GM18909 (cell line): ENCODE data around the gene OPCML.

Source experiments
- ATAC-seq: cut with Tn5 transposase; IDR thresholded peaks from one replicate; pipeline ENCODE4 v1.9.1; 2021; ENCODE audit warnings: mild to moderate bottlenecking; ENCODE audit not compliant: unreplicated experiment, poor library complexity

Gene OPCML

DNA sequence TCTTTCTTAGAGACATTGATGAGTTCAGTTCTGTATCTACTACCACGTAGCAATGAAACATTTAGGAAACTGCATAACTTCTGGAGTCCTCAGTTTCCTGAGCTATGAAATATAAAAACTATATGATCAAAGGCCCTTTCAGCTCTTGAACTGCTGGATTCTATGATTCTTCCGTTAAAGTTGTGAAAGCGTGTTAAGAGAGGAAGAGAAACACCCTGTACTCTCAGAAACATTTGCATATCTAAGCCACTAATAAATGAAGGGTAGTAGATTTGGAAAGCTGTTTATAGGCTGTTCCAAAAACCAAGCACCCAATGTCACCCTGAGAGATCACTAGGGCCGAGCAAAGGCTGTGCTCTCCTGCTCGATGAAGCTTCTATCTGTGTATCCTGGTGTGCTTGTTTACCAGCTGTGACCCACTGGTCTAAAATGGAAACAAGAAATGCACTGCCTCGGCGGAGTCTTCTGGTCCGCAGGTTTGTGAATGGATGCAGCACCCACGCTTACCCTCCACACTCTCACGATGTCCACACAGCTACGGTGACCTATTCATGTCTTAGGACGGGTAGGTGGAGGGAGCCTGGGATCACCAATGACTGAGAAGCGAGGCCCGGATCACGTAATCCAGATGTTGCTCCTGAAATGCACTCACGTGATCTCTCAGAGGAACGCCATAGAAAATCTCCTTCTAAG, 325.8 kb downstream of the OPCML start:
- no peak for ATAC-seq

GRCh38 chr11:133204158-133204557, 328.1 kb downstream of the OPCML start:
- no peak for ATAC-seq

GRCh38 chr11:133202816-133203215, 329.5 kb downstream of the OPCML start:
- ATAC-seq, result no peak

GRCh38 chr11:133198438-133198837, 333.9 kb downstream of the OPCML start:
- ATAC-seq, result no peak

DNA sequence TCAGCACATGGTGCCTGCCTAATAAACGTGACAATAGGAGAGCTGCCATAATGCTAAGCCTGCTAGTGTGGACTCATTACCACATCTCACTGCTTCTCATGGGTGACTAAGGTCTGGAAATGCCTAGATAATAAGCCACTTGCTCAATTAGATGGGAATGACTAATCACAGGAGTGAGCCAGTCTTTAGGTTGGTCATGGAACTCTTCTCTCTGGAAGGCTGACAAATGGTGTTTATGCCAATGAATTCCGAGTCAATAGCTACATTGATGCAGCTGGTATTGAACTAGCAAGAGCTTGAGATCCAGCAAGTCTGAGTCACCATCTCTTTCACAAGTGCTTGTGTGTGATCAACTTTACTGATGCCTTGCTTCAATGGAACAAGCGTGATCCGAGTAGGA, 334.9 kb downstream of the OPCML start:
- ATAC-seq, result no peak

- ATAC-seq, result no peak
These were observed 340.4 kb downstream of the OPCML start for GRCh38 chr11:133191931-133192330.

GRCh38 chr11:133181667-133182066, 350.6 kb downstream of the OPCML start:
- no peak for ATAC-seq

DNA sequence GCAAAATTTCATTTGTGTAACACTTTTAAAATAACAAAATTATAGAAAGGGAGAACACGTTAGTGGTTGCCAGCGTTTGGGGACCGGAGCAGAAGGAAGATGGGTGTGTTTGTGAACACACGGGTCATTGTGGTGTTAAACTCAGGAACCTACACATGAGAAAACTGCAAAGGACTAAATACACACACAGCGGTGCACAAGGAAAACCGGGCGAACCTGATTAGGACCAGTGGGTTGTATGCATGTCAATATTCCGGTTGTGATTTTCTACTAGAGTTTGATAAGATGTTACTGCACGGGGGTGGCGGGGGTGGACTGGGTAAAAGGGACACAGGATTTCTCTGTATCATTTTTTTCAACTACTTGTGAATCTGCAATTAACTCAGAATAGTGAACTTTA, 351.2 kb downstream of the OPCML start:
- no peak for ATAC-seq

GRCh38 chr11:133180201-133180600, 352.1 kb downstream of the OPCML start:
- no peak for ATAC-seq

DNA sequence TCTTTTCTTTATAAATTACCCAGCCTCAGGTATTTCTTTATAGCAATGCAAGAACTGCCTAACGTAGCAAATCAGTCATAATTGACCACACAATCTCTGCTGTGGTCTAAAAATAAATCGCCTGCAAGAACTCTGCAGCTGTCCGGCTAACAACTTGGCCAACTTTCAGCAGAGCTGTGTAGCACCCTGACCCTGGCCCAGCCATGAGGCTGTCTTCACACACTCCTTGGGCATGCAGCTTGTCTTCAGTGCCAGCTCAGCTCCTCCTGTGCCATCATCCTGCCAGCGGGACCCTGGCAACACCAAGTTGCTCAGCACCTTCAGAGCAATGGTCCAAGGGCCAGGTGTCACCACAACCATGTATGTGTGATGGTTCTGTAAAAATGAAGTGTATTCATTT, 355.6 kb downstream of the OPCML start:
- ATAC-seq, result no peak

- ATAC-seq, result no peak
These were observed 357.2 kb downstream of the OPCML start for GRCh38 chr11:133175103-133175502.

GRCh38 chr11:133173810-133174412, 358.4 kb downstream of the OPCML start:
- no peak for ATAC-seq

GRCh38 chr11:133172349-133172748, 360.0 kb downstream of the OPCML start:
- no peak for ATAC-seq

DNA sequence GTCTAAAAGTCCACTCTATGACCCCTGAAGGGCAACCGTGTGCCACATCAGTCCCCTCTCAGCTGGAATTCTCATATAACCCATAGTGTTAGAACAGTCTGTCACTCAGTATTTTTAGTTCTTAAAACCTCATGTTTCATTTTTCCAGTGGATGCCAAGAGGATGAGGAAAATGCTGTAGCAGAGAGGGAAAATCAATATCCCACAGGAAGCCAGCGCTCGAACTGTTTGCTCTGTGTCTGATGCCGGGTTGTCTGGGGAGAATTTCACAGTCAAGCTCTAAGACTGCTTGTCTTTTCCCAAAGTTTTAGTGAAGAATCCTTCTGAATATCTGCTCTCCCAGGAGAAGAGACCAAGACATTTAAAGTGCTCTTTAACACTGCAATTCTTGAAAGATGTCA, 360.9 kb downstream of the OPCML start:
- no peak for ATAC-seq

- no peak for ATAC-seq
These were observed 364.3 kb downstream of the OPCML start for GRCh38 chr11:133168016-133168415.

DNA sequence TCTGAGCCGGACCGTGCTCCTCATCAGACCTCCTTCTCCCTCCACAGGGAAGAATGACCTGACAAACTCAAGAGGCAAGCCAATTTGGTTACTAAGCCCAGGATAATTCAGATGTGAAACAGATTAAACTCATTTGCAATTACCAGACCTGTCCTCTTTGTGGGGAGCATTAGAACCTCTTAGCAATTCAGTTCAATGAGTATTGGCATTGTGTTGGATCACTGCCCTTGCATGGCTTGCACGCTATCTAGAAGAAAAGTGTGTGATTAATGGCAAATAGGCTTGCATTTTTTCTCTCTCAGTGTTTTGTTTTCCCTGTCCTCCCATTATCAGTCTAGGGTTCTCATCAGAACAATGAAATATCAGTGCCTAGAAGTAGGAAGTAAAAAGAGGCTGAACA, 365.6 kb downstream of the OPCML start:
- ATAC-seq, result no peak

- ATAC-seq, result no peak
These were observed 367.3 kb downstream of the OPCML start for GRCh38 chr11:133164986-133165385.

DNA sequence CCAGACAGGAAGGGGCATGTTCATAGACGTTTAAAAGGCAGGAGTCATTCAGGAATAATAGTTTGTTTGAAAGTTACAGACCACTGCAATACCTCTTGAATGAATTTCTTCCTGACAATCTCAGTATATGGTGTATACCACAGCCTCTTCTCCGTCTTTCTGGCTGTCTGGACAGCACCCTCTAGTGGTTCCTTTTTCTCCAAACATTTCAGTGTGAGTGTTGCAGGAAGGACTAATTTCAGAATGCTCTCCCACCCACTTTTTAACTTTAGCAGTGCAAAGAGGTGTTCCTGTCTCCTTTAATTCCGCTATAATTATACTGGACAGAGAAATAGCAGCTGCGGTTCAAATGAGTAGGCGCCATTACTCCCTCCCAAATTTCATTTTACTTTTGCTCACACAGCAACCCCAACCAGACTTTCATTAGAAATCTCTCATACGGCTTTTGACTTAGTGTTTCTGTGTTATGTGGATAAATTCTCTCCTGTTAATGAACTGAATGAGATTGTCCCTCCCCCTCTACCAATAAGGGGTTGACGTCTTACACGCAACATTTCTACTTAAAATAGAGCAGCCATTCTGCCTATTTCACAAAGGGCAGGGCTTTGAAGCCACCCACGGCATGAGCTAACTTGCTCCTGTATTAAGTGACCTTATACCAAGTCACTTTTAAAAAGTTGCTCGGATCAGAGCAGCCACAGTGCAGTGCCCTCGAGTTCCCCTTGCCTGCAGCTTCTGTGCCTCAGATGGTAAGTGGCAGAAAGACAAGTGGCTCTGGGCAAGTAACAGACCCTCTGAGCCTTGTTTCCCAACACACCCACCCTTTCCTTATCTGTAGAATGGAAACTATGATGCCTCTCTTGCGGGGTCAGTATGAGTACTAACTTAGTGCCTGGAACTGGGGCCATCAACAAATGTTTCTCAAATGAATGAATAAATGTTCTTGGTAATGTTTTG, 368.6 kb downstream of the OPCML start:
- peak; percentile 65 for ATAC-seq

DNA sequence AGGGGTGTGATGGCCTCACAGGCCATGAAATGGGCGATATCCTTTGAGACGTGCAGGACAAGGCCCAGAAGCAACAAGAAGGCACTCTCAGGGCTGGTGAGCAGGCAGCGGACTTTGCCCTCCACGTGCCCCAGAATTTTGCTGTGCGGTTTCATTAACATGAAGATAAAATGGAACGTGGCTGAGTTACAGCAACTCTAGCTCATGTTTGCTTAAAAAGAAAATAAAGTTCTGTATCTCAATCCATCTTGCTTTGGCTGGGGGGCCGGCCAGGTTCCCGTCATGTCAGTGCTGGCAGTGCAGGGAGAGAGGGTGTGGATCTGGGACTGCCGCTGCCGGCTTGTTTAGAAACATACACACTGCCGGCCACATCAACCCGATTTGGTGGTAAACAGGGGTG, 370.1 kb downstream of the OPCML start:
- no peak for ATAC-seq

- ATAC-seq, result no peak
These were observed 371.5 kb downstream of the OPCML start for GRCh38 chr11:133160754-133161153.
